HG02884 (cell line): Measurements from ENCODE around the gene FCRL2.
"Not testable (repeated sequence)": the region's sequence is repeated elsewhere in the genome, so short reads cannot be mapped to it uniquely, and the experiment has no call there.

Experiments used
- ATAC-seq: cut with Tn5 transposase; IDR thresholded peaks from one replicate; pipeline ENCODE4 v1.9.1; 2021; ENCODE audit warnings: mild to moderate bottlenecking, moderate library complexity; ENCODE audit not compliant: unreplicated experiment

Gene FCRL2

DNA sequence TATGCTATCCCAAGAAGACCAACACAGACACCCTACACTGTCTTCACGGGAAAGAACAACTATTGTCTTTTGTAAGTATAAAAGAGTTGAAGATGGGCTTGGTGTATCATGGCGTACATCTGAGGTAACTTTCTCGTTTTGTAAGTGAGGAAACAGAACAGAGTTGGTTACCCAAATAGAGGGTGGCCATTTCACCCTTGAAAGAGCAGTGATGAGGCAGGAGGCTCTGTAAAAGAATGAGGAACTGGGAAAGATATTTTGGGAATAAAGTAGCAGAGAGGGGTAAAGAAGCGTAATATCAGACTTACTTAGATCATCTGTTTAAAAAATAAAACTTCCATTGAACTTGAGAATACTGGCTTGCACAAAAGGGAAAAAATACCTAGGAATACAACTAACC is 18.9 kb downstream of the FCRL2 start:
- no peak for ATAC-seq

- no peak for ATAC-seq
These were observed 23.3 kb downstream of the FCRL2 start for GRCh38 chr1:157753611-157754010.

GRCh38 chr1:157751283-157751682 is 25.6 kb downstream of the FCRL2 start:
- no peak for ATAC-seq

DNA sequence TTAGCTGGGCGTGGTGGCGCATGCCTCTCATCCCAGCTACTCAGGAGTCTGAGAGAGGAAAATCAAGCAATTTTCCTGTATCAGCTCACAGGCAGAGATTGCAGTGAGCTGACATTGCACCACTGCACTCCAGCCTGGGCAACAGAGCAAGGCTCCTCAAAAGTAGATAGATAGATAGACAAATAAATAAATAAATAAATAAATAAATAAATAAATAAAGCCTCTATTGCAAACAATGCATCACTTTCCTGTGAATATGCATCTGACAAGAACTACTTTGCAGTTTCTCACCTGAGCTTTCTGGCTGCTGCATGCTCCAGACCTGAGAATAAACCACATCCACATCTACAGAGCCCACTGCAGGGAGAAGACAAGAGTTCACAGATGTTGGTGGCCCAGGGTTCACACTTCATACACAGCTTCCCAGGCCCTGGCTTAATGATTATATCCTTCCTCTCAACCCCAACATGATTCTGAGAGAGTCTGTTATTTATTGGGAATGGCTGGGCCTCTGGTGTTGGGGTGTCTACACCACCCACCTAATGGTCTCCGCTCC is 28.6 kb downstream of the FCRL2 start:
- ATAC-seq: no peak

GRCh38 chr1:157739229-157739901 is 37.6 kb downstream of the FCRL2 start:
- no peak for ATAC-seq

- not testable (repeated sequence) for ATAC-seq
These were observed 40.9 kb downstream of the FCRL2 start for GRCh38 chr1:157735991-157736390.

DNA sequence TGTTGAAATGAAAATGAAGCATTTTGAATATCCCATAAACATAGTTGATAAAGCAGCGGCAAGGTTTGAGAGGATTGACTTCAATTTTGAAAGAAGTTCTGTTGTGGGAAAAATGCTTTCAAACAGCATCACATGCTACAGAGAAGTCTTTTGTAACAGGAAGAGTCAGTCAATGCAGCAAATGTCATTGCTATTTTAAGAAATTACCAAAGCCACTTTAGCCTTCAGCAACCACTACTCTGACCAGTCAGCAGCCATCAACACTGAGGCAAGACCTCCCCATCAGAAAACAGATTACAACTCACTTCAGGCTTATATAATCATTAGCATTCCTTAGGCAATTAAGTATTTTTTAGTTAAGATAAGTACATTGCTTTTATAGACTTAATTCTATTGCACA is 42.6 kb downstream of the FCRL2 start:
- no peak for ATAC-seq

DNA sequence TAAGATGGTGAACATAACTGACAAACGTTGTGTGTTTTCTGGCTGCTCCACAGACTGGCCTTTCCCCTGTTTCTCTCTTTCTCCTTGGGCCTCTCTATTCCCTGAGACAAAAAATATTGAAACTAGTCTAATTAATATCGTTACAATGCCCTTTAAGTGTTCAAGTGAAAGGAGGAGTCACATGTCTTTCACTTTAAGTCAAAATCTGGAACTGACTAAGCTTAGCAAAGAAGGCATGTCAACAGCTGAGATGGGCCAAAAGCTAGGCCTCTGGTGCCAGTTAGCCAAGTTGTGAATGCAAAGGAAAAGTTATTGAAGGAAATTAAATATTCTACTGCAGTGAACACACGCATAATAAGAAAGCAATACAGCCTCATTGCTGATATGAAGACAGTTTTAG is 44.2 kb downstream of the FCRL2 start:
- ATAC-seq: peak; percentile 62

GRCh38 chr1:157725221-157725577 is 51.7 kb downstream of the FCRL2 start:
- no peak for ATAC-seq

DNA sequence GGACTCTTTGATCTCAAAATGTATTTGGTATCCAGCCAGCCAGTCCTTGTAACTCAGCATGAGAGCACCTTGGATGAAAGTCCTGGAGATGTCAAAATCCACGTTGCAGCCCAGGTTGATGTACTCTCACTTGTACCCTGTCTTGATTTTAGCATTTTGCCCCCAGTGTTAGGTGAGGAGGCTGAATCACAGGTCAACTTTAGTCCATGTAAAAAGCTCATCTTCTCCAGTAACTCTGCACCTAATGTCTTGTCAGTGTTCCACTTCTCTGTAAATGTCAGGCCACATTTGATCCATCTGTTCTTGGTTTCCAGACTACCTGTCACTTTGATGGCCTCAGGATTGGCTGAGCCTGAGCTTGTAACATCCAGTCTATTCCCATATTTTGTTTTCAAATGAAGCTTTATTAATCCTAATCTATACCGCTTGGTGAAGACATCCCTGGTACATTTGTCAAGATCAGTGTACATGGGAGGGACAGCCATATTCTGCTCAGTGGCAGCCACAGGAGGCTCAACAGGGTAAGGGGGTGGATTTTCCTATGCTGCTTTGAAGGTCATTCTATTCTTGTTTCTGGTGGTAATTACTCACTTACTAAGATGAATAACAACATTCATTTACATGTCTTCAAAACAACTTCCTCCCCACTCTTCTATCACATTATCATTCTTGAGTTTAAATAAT is 52.3 kb downstream of the FCRL2 start:
- ATAC-seq: no peak

DNA sequence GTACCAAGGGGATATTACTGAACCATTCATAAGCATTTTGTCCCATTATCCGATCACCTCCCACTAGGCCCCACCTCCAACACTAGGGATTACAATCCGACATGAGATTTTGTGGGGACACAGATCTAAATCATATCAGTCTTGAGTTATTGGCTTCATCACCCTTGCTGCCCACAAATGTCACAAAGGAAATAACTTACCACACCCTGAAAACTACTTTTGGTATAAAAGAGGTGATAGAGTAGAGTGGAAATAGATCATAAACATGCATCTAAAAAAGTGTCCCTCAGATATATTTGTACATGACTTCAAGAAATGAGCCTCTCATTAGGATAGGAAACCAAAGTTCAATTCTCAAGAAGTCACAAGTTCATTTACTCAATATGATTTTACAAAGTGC is 53.8 kb downstream of the FCRL2 start:
- ATAC-seq: no peak

DNA sequence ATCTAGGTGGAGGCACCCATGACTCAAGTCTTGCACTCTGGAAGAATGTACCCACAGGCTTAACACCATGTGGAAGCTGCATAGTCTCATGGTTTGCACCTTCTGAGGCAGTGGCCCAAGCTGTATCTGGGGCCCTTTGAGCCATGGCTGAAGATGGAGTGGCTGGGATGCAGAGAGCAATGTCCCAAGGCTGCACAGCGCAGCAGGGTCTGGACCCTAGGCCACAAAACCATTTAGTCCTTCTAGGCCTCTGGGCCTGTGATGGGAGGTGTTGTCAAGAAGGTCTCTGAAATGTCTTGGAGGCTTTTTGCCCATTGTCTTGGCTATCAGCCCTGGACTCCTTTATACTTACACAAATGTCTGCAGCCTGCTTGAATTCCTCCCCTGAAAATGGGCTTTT is 54.9 kb downstream of the FCRL2 start:
- ATAC-seq: no peak

GRCh38 chr1:157715736-157716135 is 61.2 kb downstream of the FCRL2 start:
- ATAC-seq: no peak

GRCh38 chr1:157711802-157712201 is 65.1 kb downstream of the FCRL2 start:
- no peak for ATAC-seq

DNA sequence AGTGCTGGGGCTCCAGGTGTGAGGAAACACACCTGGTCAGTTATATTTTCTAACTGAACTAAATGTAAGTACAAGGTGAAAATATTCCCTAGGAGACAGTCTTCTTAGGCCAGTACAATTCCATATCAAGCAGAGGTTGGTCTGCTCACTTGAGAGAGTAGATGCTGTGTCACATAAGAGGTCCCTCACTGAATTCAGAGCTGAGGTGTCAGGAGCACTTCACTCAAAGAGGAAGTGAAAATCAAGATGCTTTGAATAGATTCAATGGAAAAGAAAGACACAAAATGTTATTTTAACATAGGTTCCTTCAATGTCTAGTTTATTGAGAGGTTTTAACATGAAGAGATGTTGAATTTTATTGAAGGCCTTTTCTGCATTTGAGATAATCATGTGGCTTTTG is 72.1 kb downstream of the FCRL2 start:
- no peak for ATAC-seq

DNA sequence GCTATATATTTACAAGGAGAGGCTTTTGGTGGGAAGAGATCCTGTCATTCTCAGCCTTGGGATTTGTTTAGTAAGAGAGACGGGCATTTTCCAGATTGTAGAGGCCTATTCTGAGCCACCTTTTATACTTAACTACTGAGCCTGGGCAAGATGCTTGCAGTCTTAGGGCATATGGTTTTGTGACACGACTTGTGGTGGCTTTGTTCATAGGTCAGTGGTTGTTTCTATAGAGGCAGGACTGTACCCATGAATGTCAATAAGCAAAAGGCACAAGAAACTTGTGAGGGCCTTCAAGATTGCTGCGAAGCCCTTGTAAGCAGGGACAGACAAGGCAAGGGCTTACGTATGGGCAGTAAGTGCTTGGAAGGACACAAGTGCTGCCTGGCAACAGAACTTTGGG is 73.0 kb downstream of the FCRL2 start:
- no peak for ATAC-seq

DNA sequence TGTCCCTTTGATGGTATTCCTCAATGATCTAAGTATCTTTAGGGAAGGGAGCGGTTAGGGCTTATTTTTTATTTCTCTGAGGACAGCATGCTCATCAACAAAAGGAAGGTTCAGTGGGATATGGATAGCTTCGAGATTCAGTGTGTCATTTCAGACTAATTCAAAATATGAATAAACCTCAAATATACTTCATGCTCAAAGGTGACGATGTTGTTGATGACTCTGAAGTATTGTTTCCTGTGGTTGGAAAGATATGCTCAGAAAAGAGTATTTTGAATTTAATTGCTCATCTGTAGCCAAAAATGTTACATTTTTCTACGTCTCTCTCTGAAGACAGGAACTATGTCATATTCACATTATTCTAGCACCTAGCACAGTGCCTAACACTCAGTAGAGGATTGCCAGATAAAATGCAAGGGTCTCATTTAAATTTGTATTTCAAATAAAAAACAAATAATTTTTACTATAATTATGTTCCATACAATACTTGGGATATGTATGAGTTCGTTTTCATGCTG is 74.6 kb downstream of the FCRL2 start:
- ATAC-seq: no peak

DNA sequence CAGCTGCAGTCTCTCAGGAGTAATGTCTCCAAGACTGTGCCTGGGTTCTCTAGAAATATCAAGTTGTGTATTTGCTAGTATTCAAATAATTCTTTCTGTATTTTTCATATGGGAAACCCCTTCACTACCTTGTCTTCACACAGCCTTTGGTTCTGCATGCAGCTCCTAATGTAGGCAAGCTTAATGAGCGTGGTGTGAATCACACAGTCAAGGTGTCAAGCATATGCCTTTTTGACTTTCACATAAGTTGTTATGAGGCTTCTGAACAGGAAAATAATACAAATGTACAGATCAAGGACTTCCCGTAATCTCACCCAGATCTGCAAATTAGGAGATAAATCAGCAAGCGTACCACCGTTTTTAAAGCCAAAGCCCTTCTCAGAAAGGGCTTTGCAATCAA is 76.2 kb downstream of the FCRL2 start, which contains the start of gene FCRL3:
FCRL3 (minus strand) TSS at position 38 of the 400 bp plus-strand sequence. CDS start 280 bp downstream, outside the sequence.
- no peak for ATAC-seq

GRCh38 chr1:157700305-157700704 is 76.6 kb downstream of the FCRL2 start:
- ATAC-seq: no peak

DNA sequence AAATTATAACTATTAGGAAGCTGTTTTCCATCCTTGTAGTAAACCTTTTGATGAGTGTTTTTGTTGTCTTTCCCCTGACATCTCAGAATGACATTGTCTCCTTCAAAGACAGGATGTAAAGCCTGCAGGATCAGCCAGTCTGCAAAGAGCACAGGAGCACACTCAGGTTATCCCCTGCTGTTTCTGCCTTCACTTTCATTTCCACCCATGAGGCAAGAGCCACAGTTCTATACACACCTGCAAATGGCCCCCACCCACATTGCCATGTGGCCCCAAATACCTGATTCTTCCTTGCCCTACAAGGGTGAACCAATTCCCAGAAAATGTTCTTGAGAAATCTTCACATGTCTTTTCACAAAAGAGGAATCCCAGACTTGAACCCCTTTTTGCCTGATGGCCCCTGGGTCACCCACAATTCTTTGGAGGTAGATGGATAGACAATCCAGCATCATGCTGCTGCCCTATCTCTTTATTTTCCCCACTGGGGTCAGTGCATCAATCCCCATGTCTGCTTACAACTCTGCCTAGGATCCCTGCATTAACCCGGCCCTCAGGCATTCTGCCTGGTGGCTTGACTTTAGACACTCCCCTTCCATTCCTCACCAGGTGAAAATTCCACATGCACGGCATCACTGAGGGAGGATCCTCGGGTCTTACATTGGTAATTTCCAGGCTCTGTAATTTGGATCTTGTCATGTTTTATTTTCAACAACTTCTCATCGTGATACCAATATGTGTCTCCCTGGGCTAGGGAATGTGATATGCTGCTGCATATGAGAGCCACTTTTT is 79.0 kb downstream of the FCRL2 start:
- ATAC-seq: no peak

- ATAC-seq: no peak
These were observed 79.8 kb downstream of the FCRL2 start for GRCh38 chr1:157696966-157697628.
